Hematopoietic multipotent progenitor cell treated with erythropoietin and hydrocortisone succinate and interleukin-3 and kit ligand, for 4 days (in vitro differentiated cells): ENCODE results near the gene PTPRN2.

Experiments used
- DNase-seq: peaks from one replicate; pipeline ENCODE4 v3.0.0-alpha.2; 2015

Gene PTPRN2

GRCh38 chr7:157634401-157635147, 953.0 kb downstream of the PTPRN2 start:
- no peak for DNase-seq

- no peak for DNase-seq
Measured at GRCh38 chr7:157633465-157634185, 954.0 kb downstream of the PTPRN2 start.

- no peak for DNase-seq
Measured at GRCh38 chr7:157630301-157630853, 957.2 kb downstream of the PTPRN2 start.

GRCh38 chr7:157628456-157628855, 959.2 kb downstream of the PTPRN2 start:
- no peak for DNase-seq

- no peak for DNase-seq
Measured at GRCh38 chr7:157627646-157628045, 960.0 kb downstream of the PTPRN2 start.

- no peak for DNase-seq
Measured at GRCh38 chr7:157627033-157627432, 960.6 kb downstream of the PTPRN2 start.

- no peak for DNase-seq
Measured at GRCh38 chr7:157625973-157626742, 961.5 kb downstream of the PTPRN2 start.

- no peak for DNase-seq
Measured at GRCh38 chr7:157623556-157623955, 964.1 kb downstream of the PTPRN2 start.

- DNase-seq, result no peak
Measured at GRCh38 chr7:157622408-157623205, 965.0 kb downstream of the PTPRN2 start.

GRCh38 chr7:157622000-157622399, 965.6 kb downstream of the PTPRN2 start:
- DNase-seq, result no peak

- no peak for DNase-seq
Measured at GRCh38 chr7:157621131-157621681, 966.4 kb downstream of the PTPRN2 start.

GRCh38 chr7:157620616-157621015, 967.0 kb downstream of the PTPRN2 start:
- DNase-seq, result no peak

- no peak for DNase-seq
Measured at GRCh38 chr7:157619753-157620525, 967.7 kb downstream of the PTPRN2 start.

- no peak for DNase-seq
Measured at GRCh38 chr7:157618823-157619606, 968.6 kb downstream of the PTPRN2 start.

GRCh38 chr7:157618091-157618726, 969.4 kb downstream of the PTPRN2 start:
- DNase-seq, result no peak

- no peak for DNase-seq
Measured at GRCh38 chr7:157617401-157617800, 970.2 kb downstream of the PTPRN2 start.

GRCh38 chr7:157616931-157617330, 970.7 kb downstream of the PTPRN2 start:
- DNase-seq, result no peak

GRCh38 chr7:157616426-157616825, 971.2 kb downstream of the PTPRN2 start:
- DNase-seq, result no peak

- no peak for DNase-seq
Measured at GRCh38 chr7:157615852-157616251, 971.8 kb downstream of the PTPRN2 start.
